CD4-positive, alpha-beta T cell treated with Interleukin-17A for 1 hour (primary cell): ENCODE data around the gene CD2AP.
A peak's percentile ranks its signal among the peaks of the same experiment; 100 is the strongest.

ENCODE experiments used
- DNase-seq: peaks from one replicate; pipeline ENCODE4 v3.0.0-alpha.2; 2020

The CD2AP gene

DNA sequence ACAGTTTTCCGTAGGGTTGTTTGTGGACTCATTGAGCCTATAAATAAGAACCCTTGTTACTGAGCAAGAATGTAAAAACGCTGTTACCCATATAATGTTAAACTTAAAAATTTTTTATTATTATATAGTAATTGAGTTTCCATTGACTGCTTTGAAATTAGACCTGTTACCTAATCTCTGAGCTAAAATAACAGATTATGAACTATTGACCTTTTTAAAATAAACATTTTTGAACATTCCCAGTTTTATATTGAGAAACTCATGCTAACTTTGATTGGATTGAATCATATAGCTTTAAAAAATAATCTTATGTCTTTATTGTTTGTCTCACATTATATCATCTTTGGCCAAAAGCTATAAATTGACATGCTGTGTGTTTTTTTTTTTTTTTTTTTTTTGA lies 95.5 kb downstream of the CD2AP start:
- no peak for DNase-seq

DNA sequence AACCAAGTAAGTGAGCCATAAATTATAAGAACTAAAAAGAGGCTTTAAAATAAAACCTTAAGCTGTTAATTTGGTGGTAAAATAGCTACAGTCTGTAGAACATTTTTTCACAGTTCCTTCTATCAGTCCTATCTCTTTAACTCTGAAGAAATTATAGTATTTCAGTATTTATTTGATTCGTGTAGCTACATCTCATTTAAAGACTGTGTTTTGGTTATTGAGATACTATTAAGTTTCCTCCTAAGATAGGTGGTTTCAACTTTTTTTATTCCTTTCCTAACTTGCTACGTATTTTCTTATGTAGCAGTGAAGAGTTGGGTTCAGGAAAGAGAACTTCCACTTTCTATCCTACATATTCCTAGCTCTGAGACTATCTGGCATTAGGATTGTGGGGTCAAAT lies 97.2 kb downstream of the CD2AP start:
- DNase-seq, result no peak

DNA sequence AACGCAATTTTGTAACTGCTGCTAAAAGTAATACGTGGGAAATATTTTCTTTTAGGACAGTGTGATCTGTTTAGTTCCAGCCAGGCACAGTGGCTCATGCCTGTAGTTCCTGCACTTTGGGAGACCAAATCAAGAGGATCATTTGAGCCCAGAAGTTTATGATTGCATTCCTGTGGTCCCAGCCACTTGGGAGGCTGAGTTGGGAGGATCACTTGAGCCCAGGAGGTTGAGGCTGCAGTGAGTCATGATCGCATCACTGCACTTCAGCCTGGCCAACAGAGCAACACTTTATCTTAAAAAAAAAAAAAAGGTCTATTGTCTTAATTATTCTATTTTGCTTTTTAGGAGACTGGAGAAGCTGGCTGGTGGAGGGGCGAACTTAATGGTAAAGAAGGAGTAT lies 101.5 kb downstream of the CD2AP start:
- DNase-seq, result no peak

DNA sequence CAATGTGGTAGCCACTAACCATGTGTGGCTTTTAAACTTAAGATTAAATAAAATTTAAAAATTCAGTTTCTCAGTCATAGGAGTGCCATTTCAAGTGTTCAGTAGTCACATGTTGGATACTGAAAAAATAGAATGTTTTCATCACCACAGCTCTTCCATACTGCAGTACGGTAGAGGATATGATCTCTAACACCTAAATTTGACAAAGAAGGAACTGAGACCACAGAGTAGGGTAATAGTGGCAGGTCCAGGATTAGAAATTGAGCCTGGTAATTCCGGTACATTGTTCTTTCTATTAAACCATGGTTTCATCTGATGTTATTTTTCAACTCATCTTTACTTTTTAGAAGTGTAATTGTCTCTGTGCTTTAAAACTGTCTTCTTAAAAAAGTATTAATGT lies 104.0 kb downstream of the CD2AP start:
- no peak for DNase-seq

DNA sequence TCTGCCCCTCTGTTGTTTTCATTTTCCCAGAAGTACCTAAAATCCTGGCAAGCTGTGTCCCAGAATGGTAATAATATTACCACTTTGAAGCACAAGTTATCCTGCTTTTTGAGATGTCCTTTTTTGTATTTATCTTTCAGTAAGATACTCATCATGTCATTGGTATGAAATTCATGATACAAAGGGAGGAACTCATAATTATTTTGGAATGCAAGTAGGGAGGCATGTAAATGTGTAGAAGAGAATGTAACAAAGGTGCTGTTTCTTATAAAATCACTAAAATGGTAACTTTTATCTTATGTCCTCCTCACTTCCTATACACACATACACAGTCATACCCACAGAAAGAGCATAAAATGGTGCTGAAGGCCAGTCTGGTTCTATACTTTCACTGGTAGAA lies 109.9 kb downstream of the CD2AP start:
- DNase-seq, result no peak

DNA sequence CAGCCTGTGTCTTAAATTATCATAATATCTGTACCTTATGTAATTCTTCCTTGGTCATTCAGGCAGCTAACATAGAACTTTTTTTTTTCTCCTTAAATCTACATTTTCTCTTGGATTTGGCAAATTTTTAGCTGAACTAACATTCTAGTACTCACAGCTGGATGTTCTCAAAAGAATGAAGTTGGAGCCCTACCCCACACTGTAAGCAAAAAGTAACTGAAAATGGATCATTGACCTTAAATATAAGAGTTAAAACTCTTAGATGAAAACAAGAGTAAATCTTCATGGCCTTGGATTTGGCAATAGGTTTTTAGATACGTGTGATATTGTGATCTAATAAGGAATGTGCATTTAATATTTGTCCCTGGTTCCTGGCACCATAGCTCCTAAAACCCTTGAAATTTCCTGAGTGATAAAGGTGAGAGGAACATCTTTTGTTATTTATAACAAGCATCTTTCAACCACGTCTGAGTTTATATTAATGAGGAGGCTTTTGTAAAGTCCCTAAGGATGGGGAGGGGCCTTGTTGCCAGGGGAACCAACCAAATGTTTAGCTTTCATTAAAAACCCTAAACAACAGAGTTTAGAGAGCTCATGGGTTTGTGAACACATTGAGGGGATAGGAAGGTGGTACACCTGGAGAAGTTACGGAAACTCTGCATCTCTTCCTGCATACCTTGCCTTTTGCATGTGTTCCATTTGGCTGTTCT lies 114.7 kb downstream of the CD2AP start:
- DNase-seq, result no peak

DNA sequence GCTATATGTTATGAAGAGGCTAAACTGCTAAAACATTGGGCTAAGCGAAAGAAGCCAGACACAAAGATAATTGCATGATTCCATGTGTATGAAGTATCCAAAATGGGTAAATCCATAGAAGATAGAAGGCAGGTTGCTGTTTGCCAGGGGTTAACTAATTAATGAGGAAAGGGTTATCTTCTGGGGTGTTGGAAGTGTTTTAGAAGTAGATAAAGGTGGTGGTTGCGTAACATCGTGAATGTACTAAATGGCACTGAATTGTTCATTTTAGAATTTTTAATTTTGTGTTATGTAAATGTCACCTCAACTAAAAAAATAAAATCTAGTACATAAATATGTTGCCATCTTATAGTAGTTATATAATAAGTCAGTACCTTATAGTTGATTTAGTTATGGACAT lies 116.4 kb downstream of the CD2AP start:
- no peak for DNase-seq

DNA sequence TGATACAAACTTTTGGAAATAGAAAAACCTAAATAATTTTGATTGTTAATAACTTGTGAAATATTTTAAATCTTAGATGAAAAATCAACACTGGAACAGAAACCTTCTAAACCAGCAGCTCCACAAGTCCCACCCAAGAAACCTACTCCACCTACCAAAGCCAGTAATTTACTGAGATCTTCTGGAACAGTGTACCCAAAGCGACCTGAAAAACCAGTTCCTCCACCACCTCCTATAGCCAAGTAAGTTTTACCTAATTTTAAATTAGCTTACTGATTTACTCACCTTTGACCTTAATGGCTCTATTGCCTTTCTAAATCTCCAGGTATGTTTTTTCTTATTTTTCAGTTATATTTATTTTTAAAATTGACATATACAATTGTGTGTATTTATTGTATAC lies 118.2 kb downstream of the CD2AP start:
- DNase-seq, result no peak

DNA sequence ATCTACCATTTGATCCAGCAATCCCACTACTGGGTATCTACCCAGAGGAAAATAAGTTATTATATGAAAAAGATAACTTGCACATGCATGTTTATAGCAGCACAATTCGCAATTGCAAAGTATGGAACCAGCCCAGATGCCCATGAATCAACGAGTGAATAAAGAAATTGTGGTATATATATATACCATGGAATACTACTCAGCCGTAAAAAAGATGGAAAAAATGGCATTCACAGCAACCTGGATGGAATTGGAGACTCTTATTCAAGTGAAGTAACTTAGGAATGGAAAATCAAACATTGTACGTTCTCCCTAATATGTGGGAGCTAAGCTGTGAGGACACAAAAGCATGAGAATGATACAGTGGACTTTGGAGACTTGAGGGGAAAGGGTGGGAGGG lies 120.8 kb downstream of the CD2AP start:
- DNase-seq, result no peak

DNA sequence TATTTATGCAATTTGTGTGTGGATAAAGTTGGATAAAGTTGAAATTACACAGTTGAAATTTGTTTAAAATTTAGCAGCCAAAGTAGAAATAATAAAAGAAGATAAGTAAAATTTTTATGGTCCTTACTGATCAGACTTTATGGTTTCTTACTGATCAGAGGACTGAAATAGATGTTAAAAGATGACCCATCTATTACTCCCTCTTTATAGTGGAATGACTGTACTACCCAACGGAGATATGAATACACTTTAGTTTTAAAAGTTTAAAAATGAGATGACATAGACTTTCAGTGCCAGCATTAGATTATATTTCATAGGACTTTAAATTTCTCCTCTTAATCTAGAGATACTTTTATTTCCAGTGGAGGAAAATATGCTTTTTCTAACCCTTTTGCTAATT lies 121.9 kb downstream of the CD2AP start:
- no peak for DNase-seq

DNA sequence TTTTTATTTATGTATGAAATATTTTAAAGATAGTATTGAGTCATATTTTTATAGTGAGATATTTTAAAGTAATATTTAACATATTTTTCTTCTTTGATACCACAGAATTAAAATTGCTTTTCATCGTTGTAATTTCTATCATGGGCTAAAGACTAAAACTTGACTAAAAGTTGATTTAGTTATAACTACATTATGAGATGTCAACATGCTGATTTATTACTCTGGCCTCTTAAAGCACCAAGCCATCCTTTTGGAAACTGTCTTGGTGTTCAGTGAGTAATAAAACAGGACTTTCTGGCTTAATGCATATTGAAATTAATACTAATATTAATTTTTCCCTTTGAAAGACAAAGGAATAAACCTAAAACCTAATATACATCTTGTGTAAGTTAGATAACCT lies 125.6 kb downstream of the CD2AP start:
- no peak for DNase-seq

DNA sequence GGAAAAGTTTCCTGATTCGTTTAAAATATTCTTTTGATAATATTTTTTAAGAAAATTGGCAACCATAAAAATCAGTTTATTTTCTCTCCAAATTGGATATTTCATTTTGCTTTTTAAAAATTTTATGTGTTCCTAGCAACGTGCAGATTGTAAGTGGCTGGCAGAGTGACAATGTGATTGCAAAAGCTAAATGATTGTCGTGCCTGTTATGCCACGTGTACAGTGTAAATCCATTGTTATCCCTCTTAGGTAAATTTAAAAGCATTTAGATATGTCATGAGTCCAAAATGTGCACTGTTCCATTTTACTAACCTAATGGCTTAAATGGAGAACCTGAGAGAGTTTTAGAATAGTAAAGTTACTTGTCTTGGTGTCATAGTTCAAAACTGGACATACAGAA lies 126.4 kb downstream of the CD2AP start:
- no peak for DNase-seq

DNA sequence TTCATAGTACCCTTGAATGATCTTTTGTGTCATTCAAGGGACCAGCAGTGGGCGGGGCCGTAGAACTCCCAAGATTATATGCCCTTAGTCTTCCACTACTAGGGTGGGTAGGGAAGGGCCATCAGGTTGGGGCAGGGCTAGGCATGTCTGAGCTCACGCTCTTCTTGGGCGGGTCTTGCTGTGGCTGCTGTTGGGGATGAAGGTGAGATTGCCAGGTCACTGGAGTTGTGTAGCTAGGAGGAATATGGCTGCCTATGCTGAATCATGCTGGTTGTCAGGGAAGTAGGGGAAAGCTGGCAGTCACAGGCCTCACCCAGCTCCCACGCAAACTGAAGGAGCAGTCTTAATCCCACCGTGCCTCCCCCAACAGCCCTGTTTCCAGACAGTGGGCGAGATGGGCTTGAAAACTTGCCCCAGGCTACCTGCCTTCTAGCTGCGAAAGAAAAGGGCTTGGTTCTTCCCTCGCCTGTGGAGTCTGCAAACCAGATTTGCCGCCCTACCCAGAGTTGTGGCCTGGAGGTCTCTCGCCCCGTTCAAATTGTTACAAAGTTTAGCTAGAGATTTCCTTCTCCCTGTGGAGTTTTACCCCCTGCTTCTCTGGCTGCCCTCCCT lies 144.4 kb downstream of the CD2AP start:
- DNase-seq, result no peak

DNA sequence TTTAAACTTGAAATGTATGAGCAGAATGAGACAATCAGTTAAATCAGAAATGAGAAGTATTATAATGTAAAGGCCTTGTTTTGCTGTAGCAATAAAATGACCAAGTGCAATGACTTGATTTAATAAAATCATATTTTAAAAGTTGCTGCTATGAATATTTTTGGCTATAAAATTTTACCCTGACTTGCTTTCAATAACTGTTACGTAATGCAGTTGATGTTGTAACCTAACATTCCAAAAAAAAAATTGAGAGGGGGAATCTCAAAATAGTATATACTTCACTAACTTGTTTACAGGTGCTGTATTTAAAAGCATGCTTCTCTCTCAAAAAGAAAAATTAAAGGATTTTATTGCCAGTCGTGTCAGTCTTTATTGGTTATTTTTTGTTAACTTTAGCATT lies 149.2 kb downstream of the CD2AP start:
- no peak for DNase-seq

DNA sequence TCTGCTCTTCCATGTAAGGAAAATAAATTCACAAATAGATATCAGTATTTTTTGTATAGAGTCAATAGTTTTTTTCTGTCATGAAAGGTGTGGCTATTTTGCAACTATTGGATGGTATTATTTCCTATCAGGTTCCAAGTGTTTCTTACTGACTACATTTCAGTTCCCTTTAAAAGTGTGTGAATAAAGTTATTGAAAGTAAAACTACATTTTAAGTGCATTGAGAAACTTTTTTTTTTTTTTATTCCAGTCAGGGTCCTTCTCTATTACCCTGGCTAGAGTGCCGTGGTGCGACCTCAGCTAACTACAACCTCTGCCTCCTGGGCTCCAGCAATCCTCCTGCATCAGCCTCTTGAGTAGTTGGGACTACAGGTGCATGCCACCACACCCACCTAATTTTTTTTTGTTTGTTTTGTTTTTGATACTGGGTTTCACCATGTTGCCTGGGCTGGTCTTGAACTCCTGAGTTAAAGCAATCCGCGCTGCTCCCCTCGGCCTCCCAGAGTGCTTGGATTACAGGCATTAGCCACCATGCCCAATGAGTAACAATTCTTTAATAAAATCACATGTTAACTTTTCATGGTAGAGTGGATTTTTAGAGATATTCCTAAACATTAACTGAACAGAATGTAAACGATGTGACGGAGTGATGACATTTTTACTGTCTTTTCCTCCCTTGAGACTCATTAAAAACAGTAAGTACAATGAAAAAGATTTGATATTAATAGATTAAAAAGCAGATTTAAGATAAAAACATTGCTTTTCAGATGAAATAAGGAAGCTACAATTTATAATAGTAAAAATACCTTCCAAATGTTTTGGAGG lies 151.1 kb downstream of the CD2AP start:
- no peak for DNase-seq

DNA sequence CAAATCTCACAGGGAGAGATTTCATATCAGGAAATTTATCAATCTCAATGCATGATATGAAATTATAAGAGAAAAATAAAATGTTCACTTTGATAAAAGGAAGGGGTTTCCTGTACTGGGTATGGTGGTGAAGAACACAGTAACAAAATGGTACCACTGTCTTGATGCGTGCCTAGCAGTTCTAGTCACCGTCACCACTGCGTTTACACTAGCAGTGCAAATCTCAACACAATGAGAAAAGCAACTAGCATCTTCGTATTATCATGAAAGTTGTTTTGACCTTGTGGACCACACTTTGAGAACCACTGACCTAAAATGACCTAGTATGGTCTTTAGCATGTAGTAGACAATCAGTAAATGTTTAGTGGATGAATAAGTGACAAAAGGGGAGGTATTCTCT lies 152.4 kb downstream of the CD2AP start:
- no peak for DNase-seq

DNA sequence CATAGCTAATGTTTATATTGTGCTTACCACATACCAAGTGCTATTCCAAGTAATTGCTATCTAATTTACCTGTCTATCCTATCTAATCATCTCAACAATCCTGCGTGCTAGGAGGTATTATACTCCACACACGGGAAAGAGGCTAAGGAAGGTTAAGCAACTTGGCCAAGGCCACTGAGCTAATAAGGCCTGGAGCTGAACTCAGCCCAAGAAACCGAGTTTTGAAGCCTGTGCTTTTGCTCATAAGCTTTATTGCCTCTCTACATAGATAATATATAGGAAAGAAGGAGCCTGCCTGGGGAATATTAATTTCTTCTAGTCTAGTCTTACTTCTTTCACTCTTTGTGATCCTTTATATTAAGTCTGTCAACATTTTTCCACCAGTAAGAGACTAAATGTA lies 153.0 kb downstream of the CD2AP start:
- no peak for DNase-seq

DNA sequence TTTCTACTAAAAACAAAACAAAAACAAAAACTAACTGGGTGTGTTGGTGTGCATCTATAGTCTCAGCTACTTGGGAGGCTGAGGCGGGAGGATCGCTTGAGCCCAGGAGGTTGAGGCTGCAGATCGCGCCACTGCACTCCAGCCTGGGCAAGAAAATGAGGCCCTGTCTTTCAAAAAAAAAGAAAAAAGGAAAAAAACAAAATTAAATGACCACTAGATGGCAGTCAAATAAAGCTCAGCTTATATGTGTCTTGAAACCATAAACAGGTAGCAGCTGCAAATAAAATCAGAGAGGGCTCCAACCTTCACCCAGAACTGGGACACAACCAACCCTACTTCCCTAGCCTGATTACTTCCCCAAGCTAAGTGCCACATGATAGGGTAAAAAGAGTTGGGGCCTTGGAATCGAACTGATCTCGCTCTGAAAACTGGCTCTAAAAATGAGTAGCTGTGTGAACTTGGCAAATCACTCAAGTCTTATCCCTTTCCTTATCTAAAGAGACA lies 153.7 kb downstream of the CD2AP start:
- peak; percentile 53 for DNase-seq

DNA sequence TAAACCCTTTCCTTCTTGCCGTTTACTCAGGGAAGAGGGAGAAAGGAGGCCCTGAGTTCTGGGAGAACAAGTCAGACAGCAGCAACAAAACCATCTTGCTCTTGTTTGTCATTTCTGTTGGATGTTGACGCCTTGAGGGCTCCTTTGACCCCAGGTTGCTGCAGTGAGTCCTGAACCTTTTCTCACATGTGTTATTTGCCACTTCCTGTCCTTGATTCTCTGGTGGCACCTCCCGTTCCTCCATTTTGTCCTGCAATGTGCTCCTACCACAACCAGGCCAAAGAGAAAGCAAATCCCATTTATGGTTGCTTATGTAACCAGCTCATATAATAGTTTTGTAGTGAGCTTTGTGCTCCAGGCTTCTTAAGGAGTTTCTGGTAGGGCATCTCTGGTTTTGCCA lies 154.2 kb downstream of the CD2AP start:
- peak; percentile 7 for DNase-seq

DNA sequence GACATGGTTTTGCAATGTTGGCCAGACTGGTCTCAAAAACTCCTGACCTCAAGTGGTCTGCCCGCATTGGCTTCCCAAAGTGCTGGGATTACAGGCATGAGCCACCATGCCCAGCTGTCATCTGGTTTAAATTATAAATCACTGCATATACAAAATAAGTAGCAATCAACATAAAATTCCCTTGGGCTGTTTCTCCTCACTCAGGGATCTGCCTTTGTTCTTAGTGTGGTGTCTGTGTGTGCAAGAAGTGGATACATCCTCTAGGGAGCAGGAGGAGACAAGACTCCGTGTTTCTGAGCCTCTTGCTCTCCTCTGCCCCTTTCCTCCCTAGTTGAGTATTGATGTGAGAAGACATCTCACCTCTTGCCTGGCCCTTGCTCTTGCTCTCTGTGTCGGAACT lies 155.6 kb downstream of the CD2AP start:
- no peak for DNase-seq

DNA sequence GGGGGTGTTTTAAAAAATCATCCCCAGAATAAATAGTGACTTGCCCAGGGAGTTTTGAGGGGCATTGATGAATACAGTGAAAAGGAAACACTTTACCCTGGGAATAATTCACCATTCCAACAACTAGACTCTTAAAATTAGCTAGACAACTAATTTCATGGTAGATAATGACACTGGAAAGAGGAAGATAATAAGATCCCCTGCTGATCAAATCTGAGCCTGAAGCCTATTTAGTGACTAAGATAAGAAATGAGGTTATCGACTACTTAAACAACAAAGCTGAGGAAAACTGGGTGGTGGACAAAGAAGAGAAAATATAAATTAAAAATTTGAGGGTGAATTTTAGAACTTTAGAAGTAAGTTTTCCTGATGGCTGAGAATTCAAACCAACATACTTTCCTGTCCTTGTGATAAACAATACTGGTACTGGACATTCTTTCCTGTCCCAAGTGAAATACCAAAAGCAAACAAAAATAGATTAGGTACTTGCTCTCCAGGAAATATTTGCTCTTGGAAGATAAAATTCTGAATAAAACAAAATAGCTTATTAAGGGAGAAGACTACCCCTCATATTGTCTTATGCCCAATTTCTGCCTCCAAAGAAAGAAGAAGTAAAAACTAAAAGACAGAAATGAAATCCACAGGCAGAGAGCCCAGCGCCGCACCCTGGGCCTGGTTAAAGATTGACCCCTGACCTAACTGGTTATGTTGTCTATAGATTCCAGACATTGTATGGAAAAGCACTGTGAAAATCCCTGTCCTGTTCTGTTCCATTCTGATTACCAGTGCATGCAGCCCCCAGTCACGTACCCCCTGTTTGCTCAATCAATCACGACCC lies 156.8 kb downstream of the CD2AP start:
- no peak for DNase-seq

DNA sequence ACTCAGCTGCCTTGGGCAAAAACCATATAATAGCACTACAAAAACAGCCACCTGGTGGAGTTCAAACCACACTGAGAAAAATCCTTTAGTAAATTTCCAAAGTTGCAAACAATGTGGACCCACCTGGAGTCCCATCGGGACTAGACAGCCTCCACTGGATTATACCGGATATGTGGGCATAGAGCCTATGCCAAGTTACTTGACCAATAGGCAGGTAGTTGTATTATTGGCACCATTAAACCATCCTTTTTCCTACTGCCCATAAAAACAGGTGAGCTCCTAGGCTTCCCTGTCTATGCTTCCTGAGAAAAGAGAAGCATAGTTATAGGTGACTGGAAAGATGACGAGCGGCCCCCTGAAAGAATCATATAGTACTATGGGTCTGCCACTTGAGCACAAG lies 169.1 kb downstream of the CD2AP start:
- DNase-seq, result no peak

DNA sequence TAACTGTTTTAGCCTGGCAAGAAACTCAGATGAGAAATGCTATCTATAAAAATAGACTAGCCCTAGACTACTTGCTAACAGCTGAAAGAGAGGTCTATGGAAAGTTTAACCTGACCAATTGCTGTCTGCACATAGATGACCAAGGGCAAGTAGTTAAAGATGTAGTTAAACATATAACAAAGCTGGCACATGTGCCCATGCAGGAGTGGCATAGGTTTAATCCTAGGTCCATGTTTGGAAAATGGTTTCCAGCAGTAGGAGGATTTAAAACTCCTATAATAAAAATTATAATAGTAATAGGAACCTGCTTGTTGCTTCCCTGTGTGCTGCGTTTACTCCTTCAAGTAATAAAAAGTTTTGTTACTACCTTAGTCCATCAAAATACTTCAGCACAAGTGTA lies 169.6 kb downstream of the CD2AP start:
- no peak for DNase-seq
